Measurements from ENCODE around the gene GALNT14.

Gene GALNT14

GRCh38 chr2:31060397-31060796, 77.8 kb downstream of the GALNT14 start:
- in situ Hi-C loops (cut with MboI; ENCODE audit: low sequenced_read_pairs): no loop called here

GRCh38 chr2:31058096-31059035, 79.9 kb downstream of the GALNT14 start:
- in situ Hi-C loops (cut with MboI; ENCODE audit: low sequenced_read_pairs): no loop called here

- in situ Hi-C loops (cut with MboI; ENCODE audit: low sequenced_read_pairs): no loop called here
Measured at GRCh38 chr2:31057691-31058090, 80.5 kb downstream of the GALNT14 start.

- in situ Hi-C loops (cut with MboI; ENCODE audit: low sequenced_read_pairs): no loop called here
Measured at GRCh38 chr2:31055938-31056337, 82.3 kb downstream of the GALNT14 start.

- in situ Hi-C loops (cut with MboI; ENCODE audit: low sequenced_read_pairs): no loop called here
Measured at GRCh38 chr2:31054842-31055388, 83.3 kb downstream of the GALNT14 start.

GRCh38 chr2:31053929-31054782, 84.1 kb downstream of the GALNT14 start:
- in situ Hi-C loops (cut with MboI; ENCODE audit: low sequenced_read_pairs): no loop called here

- in situ Hi-C loops (cut with MboI; ENCODE audit: low sequenced_read_pairs): no loop called here
Measured at GRCh38 chr2:31052284-31052683, 86.0 kb downstream of the GALNT14 start.

GRCh38 chr2:31051258-31052140, 86.7 kb downstream of the GALNT14 start:
- in situ Hi-C loops (cut with MboI; ENCODE audit: low sequenced_read_pairs): no loop called here

GRCh38 chr2:31049916-31050588, 88.2 kb downstream of the GALNT14 start:
- in situ Hi-C loops (cut with MboI; ENCODE audit: low sequenced_read_pairs): no loop called here

- in situ Hi-C loops (cut with MboI; ENCODE audit: low sequenced_read_pairs): no loop called here
Measured at GRCh38 chr2:31049264-31049663, 89.0 kb downstream of the GALNT14 start.

- in situ Hi-C loops (cut with MboI; ENCODE audit: low sequenced_read_pairs): no loop called here
Measured at GRCh38 chr2:31047599-31047998, 90.6 kb downstream of the GALNT14 start.

- in situ Hi-C loops (cut with MboI; ENCODE audit: low sequenced_read_pairs): no loop called here
Measured at GRCh38 chr2:31038385-31038784, 99.9 kb downstream of the GALNT14 start.

GRCh38 chr2:31037058-31037457, 101.2 kb downstream of the GALNT14 start:
- in situ Hi-C loops (cut with MboI; ENCODE audit: low sequenced_read_pairs): no loop called here

- in situ Hi-C loops (cut with MboI; ENCODE audit: low sequenced_read_pairs): no loop called here
Measured at GRCh38 chr2:31033032-31033431, 105.2 kb downstream of the GALNT14 start.

- in situ Hi-C loops (cut with MboI; ENCODE audit: low sequenced_read_pairs): no loop called here
Measured at GRCh38 chr2:31032475-31032874, 105.8 kb downstream of the GALNT14 start.

- in situ Hi-C loops (cut with MboI; ENCODE audit: low sequenced_read_pairs): no loop called here
Measured at GRCh38 chr2:31031132-31031706, 107.0 kb downstream of the GALNT14 start.

- in situ Hi-C loops (cut with MboI; ENCODE audit: low sequenced_read_pairs): no loop called here
Measured at GRCh38 chr2:31028417-31028816, 109.8 kb downstream of the GALNT14 start.

GRCh38 chr2:31027549-31027948, 110.7 kb downstream of the GALNT14 start:
- in situ Hi-C loops (cut with MboI; ENCODE audit: low sequenced_read_pairs): no loop called here

GRCh38 chr2:31023541-31023940, 114.7 kb downstream of the GALNT14 start:
- in situ Hi-C loops (cut with MboI; ENCODE audit: low sequenced_read_pairs): no loop called here

- in situ Hi-C loops (cut with MboI; ENCODE audit: low sequenced_read_pairs): no loop called here
Measured at GRCh38 chr2:31020713-31021112, 117.5 kb downstream of the GALNT14 start.

All from hTERT RPE-1 (cell line).